ENCODE results near the gene PGLYRP4. TPM values are rescaled to one million over a fixed set of nuclear protein-coding genes. Genes with fewer than 3 reads are reported as not detected.

Gene PGLYRP4
- total RNA-seq, 1 experiment from 2014 or later, result 0.38 TPM

GRCh38 chr1:153384958-153385580, 36.4 kb upstream of the PGLYRP4 start:
- no peak for TF ChIP-seq CTCF (IDR thresholded peaks at IDR 0.05; ENCODE audit: unreplicated experiment)
- intact Hi-C loops (cut with micrococcal nuclease; ENCODE audit: unreplicated experiment), result no loop called here
- Mint-ChIP-seq H3K4me3 (ENCODE audit: low read depth, unreplicated experiment) (no peak overlapping the region), H3K27me3 (ENCODE audit: unreplicated experiment) (peaks cover 97% of the 10 kb centered on the region), H3K36me3 (ENCODE audit: insufficient read depth, unreplicated experiment) (no peaks in the 10 kb centered on the region), H3K4me1 (ENCODE audit: low read depth, unreplicated experiment) (no peaks in the 10 kb centered on the region), H3K27ac (ENCODE audit: unreplicated experiment) (no peak overlapping the region), H3K9me3 (ENCODE audit: low read depth, unreplicated experiment) (peaks cover 8% of the 10 kb centered on the region)
- CTCF ChIA-PET, result no interaction called here
- no TSS peak for BruUV-seq (replicated peaks)
- no peak for DNase-seq

DNA sequence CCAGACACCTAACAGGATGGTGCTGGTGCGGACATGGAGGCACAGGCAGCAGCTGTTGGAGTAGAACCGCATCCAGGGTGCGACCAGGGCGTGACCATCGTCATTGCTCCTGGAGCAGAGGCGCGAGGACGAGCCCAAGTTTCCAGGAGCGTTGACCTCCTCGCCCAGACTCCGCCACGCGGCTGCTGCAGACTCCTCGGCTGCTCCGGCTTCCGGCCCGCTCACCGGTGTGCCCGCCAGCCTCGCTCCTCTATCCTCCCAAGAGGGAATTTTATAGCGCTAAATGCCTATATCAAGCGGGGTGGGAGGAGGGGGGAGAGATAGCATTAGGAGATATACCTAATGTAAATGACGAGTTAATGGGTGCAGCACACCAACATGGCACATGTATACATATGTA, 32.1 kb upstream of the PGLYRP4 start:
- Mint-ChIP-seq H3K9me3 (ENCODE audit: low read depth, unreplicated experiment) (peaks cover 8% of the 10 kb centered on the region), H3K4me1 (ENCODE audit: low read depth, unreplicated experiment) (no peaks in the 10 kb centered on the region), H3K36me3 (ENCODE audit: insufficient read depth, unreplicated experiment) (no peaks in the 10 kb centered on the region), H3K27me3 (ENCODE audit: unreplicated experiment) (peaks cover 79% of the 10 kb centered on the region), H3K4me3 (ENCODE audit: low read depth, unreplicated experiment) (no peak overlapping the region), H3K27ac (ENCODE audit: unreplicated experiment) (no peak overlapping the region)
- BruUV-seq (replicated peaks), result no TSS peak
- no peak for TF ChIP-seq CTCF (IDR thresholded peaks at IDR 0.05; ENCODE audit: unreplicated experiment)
- CTCF ChIA-PET, result no interaction called here
- DNase-seq, result no peak
- intact Hi-C loops (cut with micrococcal nuclease; ENCODE audit: unreplicated experiment), result no loop called here

- no peak overlapping the region for H3K4me3 Mint-ChIP-seq (ENCODE audit: low read depth, unreplicated experiment)
- no peak overlapping the region for H3K27ac Mint-ChIP-seq (ENCODE audit: unreplicated experiment)
- H3K4me1 Mint-ChIP-seq (ENCODE audit: low read depth, unreplicated experiment), result no peaks in the 10 kb centered on the region
- H3K27me3 Mint-ChIP-seq (ENCODE audit: unreplicated experiment), result peaks cover 67% of the 10 kb centered on the region
- no TSS peak for BruUV-seq (replicated peaks)
- no peak for TF ChIP-seq CTCF (IDR thresholded peaks at IDR 0.05; ENCODE audit: unreplicated experiment)
- intact Hi-C loops (cut with micrococcal nuclease; ENCODE audit: unreplicated experiment), result no loop called here
- CTCF ChIA-PET, result no interaction called here
- H3K36me3 Mint-ChIP-seq (ENCODE audit: insufficient read depth, unreplicated experiment), result no peaks in the 10 kb centered on the region
- peaks cover 8% of the 10 kb centered on the region for H3K9me3 Mint-ChIP-seq (ENCODE audit: low read depth, unreplicated experiment)
- DNase-seq, result no peak
Observed at GRCh38 chr1:153379591-153379990, 30.9 kb upstream of the PGLYRP4 start.

DNA sequence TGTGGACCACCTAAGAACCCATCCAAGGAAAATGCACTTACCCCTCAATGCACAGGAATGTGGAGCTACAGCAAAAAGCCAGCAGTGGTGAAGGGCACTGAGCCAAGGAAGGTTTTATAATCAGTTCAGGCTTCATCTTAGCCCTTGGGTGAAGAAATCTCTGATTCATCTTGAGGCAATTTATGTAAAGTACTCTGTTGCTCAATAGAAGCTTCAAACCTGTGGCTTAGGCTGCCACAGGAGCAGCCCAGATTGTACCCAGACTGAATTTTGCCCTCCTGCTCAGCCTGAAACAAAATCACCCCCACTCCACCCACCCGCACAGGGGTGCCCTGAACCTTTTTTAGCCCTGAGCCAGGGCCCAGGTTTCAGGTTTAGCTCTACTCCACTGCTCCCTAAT, 26.9 kb upstream of the PGLYRP4 start, which contains the start of gene S100A12:
S100A12 (minus strand) TSS at position 111 of the 400 bp plus-strand sequence. CDS start 1,029 bp downstream, outside the sequence.
- intact Hi-C loops (cut with micrococcal nuclease; ENCODE audit: unreplicated experiment), result no loop called here
- peaks cover 57% of the 10 kb centered on the region for H3K27me3 Mint-ChIP-seq (ENCODE audit: unreplicated experiment)
- no TSS peak for BruUV-seq (replicated peaks)
- DNase-seq, result peak; percentile 43
- no peaks in the 10 kb centered on the region for H3K9me3 Mint-ChIP-seq (ENCODE audit: low read depth, unreplicated experiment)
- CTCF ChIA-PET, result interaction anchor here (0.7 to 1.1 kb wide), 3 partner anchors 18 to 1028 kb away, joined by 3 to 5 read pairs (median 4); partner anchors contain the start of gene S100A9
- no peaks in the 10 kb centered on the region for H3K36me3 Mint-ChIP-seq (ENCODE audit: insufficient read depth, unreplicated experiment)
- H3K4me1 Mint-ChIP-seq (ENCODE audit: low read depth, unreplicated experiment), result no peaks in the 10 kb centered on the region
- no peak within 1 kb of the TSS for H3K27ac Mint-ChIP-seq (ENCODE audit: unreplicated experiment)
- no peak for TF ChIP-seq CTCF (IDR thresholded peaks at IDR 0.05; ENCODE audit: unreplicated experiment)
- H3K4me3 Mint-ChIP-seq (ENCODE audit: low read depth, unreplicated experiment), result no peak within 1 kb of the TSS
